Activated CD8-positive, alpha-beta memory T cell treated with anti-CD3 and anti-CD28 coated beads, Interleukin-2, amount 50 U/mL, for 1 hour (primary cell): Measurements from ENCODE around the gene FBXO28.
"Not testable (repeated sequence)": the region's sequence is repeated elsewhere in the genome, so short reads cannot be mapped to it uniquely, and the experiment has no call there.

Source experiments
- DNase-seq: peaks from one replicate; pipeline ENCODE4 v3.0.0-alpha.2; 2020; ENCODE audit errors: extremely low read depth

Gene FBXO28

GRCh38 chr1:224185208-224185607 lies 71.3 kb downstream of the FBXO28 start:
- no peak for DNase-seq

DNA sequence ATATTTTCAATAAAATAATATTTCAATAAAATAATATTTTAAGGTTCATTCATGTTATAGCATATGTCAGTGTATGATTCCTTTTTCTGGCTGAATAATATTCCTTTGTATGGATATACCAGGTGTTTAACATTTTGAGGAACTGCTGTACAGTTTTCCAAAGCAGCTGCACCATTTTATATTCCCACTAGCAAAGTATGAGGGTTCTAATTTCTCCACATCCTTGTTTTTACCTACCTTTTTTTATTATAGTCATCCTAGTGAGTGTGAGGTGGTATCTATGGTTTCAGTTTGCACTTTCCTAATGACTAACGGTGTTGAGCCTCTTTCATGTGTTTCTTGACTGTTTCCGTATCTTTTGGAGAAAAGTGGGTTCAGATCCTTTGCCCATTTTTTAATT lies 74.4 kb downstream of the FBXO28 start:
- no peak for DNase-seq

- no peak for DNase-seq
Measured at GRCh38 chr1:224189561-224189960, 75.7 kb downstream of the FBXO28 start.

DNA sequence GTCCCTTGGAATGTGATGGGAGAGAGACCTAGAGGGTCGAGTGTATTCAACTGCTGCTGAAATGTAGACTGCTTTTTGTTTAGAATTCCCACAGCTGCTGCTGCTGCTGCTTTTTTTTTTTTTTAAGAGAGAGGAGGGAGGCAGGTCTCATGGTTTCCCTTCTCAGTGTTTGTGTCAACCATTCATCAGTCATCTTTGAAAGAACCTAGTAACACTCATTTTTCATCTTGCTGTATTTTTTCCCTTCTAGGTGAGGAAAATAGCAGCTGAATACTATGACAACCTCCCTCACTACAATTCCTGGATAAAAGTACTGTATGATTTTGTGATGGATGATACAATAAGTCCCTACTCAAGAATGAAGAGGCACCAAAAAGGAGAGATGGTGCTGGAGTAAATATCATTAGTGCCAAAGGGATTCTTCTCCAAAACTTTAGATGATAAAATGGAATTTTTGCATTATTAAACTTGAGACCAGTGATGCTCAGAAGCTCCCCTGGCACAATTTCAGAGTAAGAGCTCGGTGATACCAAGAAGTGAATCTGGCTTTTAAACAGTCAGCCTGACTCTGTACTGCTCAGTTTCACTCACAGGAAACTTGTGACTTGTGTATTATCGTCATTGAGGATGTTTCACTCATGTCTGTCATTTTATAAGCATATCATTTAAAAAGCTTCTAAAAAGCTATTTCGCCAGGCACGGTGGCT lies 78.3 kb downstream of the FBXO28 start:
- no peak for DNase-seq

DNA sequence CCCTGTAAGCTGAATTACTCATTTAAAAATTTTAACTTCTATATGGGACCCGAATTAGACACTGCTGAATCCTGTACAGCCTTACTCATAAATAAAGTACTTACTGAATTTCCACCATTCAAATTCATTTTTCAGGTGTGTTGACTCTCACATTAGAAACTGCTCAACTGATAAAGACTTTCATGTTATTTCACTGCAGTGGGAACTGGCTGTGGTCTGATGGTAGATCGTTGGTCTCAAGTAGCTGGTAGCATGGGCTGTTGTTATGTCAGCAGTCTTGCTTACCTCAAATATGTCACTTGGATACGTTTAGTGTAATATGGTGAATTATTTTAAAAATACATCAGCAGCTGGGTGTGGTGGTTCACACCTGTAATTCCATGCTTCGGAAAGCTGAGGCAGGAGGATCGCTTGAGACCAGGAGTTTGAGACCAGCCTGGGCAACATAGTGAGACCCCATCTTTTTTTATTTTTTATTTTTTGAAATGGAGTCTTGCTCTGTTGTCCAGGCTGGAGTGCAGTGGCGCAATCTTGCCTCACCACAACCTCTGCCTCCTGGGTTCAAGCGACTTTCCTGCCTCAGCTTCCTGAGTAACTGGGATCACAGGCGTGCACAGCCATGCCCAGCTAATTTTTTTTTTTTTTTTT lies 79.5 kb downstream of the FBXO28 start:
- DNase-seq, result no peak

DNA sequence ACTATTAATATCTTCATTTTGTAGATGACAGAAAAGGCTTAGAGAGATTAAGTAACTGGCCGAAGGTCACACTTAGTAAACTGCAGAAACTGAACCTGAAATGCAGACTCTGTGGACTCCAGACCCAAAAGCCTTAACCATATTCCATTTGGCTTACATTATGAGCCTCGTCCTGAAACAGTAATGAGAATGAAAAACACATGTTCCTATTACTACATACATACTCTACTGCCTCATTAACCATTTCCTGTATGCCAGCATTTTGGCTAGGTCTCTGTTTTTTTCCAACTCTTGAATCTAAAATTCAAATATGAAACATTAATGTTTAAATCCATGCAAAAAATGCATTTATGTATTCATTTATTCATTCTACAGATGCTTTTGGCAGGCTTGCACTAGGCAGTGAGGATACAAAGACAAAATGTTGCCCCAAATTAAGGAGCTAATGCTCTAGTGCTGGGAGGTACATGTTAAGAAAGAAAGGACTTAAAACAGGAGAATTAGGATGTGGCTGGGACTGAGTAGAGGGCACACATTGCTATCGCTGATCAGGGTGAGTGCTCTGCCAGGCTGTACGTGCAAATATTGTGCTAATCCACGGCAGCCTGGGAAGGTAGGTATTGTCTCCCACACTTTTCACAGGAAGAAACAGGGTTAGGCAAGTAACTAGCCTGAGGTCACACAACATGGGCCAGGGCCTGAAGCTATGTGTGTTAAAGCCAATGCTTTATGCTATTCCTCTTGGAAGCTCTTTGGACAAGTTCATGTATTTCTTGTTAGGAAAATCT lies 83.1 kb downstream of the FBXO28 start:
- no peak for DNase-seq

- DNase-seq, result no peak
Measured at GRCh38 chr1:224198572-224198971, 84.7 kb downstream of the FBXO28 start.

GRCh38 chr1:224199679-224200078 lies 85.8 kb downstream of the FBXO28 start:
- DNase-seq, result no peak

DNA sequence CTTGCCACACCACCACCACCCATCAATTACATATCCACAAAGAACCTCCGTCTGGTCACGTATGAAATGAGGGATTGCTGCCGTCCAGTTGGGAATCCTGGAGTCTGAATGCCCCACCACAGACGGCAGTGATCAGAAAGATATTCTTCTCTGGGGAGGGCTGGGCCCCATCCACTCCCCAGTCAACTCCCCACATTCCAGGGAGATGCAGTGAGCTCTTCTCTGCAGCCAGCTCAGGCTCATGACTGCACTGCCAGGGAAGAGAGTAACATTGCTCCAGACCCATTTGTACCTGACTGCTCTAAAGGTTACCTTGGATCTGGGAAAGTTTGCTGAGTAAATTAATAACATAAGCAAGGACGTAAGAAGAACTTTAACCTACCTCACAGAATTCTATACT lies 87.5 kb downstream of the FBXO28 start:
- no peak for DNase-seq

DNA sequence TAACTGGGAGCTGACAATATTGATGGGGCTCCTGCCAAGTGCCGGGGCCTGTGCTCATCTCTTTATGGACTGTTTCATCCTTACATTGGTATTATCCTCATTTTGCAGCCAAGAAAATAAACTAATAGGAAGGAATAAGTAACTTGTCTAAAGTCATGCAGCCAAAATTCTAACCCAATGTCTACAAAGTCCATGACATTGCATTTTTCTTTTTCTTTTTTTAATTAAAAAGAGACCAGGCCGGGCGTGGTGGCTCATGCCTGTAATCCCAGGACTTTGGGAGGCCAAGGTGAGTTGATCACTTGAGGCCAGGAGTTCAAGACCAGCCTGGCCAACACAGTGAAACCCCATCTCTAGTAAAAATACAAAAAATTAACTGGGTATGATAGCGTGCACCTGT lies 87.9 kb downstream of the FBXO28 start:
- no peak for DNase-seq

DNA sequence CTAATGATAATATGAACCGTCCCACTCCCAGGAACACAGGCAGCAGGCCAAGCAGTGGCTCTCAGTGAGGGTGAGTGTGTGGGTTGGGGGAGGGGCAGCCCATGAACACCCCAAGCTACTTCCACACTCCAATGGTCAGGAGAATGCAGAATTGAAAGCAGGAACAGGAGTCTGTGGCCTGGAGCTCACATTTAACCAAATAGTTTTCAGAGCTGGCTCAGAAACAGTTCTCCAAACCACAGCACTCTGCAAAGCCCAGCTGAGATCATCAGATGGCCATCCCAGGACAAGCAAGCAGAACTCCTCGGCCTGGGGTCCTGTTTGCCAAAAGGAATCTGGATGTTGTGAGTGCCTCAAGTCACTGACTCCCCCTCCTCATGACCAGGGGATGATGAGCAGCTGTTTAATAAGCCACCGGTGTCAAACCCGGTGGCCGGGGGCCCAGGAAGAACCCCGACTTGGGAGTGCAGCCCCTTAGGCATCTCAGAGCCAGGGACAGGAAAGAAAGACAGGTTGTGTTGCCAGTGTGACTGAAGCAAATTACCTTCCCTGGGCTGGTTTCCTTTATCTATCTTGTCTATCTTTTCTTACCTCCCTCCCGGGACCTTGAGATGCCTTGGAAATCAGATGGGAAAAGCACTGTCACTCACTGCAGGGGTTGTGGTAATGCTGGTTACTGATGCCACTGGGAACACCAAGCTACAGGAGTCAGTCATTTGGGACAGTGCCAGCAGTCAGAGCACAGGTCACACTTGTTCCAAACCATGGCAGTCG lies 89.5 kb downstream of the FBXO28 start:
- no peak for DNase-seq

DNA sequence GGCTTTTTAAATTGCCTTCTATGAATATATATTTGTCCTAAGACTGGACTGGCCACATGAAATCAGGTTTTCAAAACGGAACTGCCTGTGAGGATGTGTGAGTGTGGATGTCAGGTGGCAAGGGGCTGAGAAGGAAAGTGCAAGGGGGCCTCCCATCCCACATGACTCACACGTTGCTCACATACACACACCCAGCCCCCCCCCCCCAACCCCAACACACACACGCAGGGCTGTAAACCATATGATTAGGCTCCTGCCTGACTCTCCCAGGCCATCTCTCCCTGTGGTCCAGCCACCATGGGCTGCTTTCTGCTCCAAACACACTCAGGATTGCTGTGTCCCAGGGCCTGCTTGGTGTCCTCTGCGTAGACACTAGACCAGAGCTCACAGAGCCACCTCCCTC lies 91.5 kb downstream of the FBXO28 start:
- no peak for DNase-seq

GRCh38 chr1:224205931-224206538 lies 92.1 kb downstream of the FBXO28 start:
- DNase-seq, result not testable (repeated sequence)

DNA sequence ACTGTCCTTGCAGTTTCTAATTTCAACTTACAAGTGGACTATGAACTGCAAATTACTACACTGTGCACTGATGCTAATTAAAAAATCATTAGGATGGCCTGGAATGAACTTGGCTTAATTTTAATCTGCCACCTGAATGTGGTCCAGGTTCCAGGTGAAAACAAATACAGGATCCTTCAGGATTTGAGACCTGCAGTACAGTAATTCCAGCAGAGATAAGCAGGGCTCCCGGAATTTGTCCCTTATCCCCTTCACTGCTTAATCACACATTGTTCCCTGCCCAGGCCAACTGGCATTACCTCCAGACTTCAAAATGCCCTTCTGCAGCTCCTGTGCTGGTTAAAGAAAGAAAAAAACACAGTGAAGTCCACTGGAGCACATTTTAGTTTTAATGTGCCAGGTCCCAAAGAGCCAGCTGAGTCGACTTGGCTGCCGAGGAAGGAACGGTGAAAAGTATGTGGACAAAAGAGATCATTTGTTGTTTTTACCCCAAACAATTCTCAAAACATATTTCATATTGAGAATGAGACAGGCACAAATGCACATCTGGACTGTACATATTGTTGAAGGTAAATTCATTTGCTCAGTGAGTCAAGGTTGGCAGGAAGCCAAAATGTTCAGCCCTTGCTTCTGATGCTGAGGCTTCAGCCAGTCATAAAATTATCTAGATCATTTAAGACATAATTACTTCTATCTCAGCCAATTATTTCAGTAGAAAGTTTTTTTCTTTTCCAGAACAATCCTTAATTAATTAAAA lies 97.5 kb downstream of the FBXO28 start:
- DNase-seq, result no peak
